ENCODE results near the gene CES4A. TPM values are rescaled to one million over a fixed set of nuclear protein-coding genes. Genes with fewer than 3 reads are reported as not detected.
A peak's percentile ranks its signal among the peaks of the same experiment; 100 is the strongest.

Gene CES4A
- polyA plus RNA-seq, 1 experiment, result 4.5 TPM

DNA sequence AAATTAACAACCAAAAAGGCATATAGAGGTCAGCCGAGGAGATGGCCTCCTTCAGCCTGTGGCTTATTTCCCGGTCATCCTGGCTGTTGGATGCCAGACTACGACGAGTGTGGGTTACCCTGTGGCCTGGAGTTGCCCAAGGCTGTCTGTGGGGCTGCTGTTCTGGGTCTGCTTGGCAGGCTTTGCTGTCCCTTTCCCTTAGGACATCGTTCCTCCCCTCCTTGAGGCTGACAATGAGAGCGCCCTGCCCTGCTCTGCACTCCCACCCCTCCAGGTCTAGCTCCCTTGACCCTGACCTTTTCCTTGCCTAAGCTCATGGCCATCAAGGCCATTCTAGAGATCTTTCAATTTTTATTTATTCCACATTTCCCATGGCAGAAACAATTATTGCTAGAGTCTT lies 38.7 kb downstream of the CES4A start:
- ChIA-PET POLR2A (no interaction called here), CTCF (interaction anchor here (1.0 to 5.8 kb wide), 5 partner anchors 10 to 128 kb away, joined by 3 to 26 read pairs (median 3); no protein-coding TSS in a partner anchor)
- Histone ChIP-seq H3K27me3 (ENCODE audit: control insufficient read depth, insufficient read depth, low read length) (no peaks in the 10 kb centered on the region), H3K36me3 (ENCODE audit: control insufficient read depth, insufficient read depth, low read length) (no peaks in the 10 kb centered on the region; the same call in 1 of the 2 replicates), H3K4me3 (ENCODE audit: low read depth, low read length) (no peak overlapping the region)
- no peak for DNase-seq (ENCODE audit: low read depth)
- TF ChIP-seq, protein P1, sequence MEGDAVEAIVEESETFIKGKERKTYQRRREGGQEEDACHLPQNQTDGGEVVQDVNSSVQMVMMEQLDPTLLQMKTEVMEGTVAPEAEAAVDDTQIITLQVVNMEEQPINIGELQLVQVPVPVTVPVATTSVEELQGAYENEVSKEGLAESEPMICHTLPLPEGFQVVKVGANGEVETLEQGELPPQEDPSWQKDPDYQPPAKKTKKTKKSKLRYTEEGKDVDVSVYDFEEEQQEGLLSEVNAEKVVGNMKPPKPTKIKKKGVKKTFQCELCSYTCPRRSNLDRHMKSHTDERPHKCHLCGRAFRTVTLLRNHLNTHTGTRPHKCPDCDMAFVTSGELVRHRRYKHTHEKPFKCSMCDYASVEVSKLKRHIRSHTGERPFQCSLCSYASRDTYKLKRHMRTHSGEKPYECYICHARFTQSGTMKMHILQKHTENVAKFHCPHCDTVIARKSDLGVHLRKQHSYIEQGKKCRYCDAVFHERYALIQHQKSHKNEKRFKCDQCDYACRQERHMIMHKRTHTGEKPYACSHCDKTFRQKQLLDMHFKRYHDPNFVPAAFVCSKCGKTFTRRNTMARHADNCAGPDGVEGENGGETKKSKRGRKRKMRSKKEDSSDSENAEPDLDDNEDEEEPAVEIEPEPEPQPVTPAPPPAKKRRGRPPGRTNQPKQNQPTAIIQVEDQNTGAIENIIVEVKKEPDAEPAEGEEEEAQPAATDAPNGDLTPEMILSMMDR (IDR thresholded peaks at IDR 0.05; ENCODE audit: insufficient read depth, low read depth, low read length), result no peak

DNA sequence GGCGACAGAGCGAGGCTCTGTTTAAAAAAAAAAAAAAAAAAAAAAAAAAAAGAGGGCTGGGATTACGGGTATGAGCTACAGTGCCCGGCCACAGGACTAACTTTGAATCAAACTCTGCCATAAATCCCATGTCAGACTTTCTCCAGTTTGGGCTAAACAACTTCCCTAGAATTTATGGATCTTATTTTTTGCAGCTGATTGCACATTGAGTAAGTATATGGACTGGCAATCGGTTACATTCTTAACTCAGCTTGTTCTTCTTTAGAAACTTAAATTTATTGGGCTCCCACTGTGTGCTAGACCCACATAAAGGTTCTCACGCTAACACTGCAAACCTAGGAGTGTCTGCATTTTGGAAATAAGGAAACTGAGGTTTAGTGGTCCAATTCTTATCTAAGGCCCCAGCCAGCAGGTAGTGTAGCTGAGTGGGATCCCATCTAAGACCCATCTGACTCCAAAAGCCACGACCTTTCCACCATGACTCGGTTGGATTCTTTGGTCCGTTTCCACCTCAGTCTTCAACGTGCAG lies 39.8 kb downstream of the CES4A start:
- no peaks in the 10 kb centered on the region for H3K27me3 ChIP-seq (ENCODE audit: control insufficient read depth, insufficient read depth, low read length)
- TF ChIP-seq, protein P1 (IDR thresholded peaks at IDR 0.05; ENCODE audit: insufficient read depth, low read depth, low read length), result no peak
- H3K4me3 ChIP-seq (ENCODE audit: low read depth, low read length), result peak overlapping the region; percentile 52
- ChIA-PET POLR2A (no interaction called here), CTCF (interaction anchor here (1.5 to 5.8 kb wide), 2 partner anchors 11 to 127 kb away, joined by 3 to 26 read pairs; no protein-coding TSS in a partner anchor)
- no peak for DNase-seq (ENCODE audit: low read depth)
- H3K36me3 ChIP-seq (ENCODE audit: control insufficient read depth, insufficient read depth, low read length), result no peaks in the 10 kb centered on the region; the same call in 1 of the 2 replicates

DNA sequence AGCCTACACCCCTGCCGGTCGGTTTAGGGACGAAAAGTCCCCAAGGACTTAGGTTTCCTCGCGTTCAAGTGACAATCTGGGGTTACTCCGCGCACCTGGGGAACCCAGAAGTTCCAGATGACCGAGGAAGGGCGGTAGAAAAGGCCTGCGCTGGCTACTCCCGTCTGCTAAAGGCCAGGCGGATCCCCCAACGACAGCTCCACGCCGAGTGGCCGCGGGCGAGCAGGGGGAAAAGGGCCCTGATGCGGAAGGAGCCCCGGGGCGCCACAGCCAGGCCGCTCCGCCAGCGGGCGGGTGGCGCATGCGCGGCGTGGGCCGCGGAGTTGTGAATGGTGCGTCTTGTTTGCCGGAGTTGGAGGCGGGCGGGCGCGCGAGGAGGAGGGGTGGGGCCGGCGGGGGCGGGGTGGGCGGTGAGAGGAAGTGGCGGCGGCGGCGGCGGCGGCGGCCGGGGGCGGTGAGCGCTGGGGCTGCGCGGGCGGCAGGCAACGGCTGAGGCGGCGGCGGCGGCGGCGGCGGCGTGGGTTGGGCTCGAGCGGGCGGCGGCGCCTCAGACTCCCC lies 40.4 kb downstream of the CES4A start, which contains the start of gene CBFB:
CBFB (plus strand) TSS at position 454 of the 558 bp plus-strand sequence. CDS start 259 bp downstream, outside the sequence.
- CTCF ChIA-PET, result interaction anchor here (1.3 to 5.8 kb wide), 2 partner anchors 11 to 71 kb away, joined by 3 to 26 read pairs; no protein-coding TSS in a partner anchor
- H3K4me3 ChIP-seq (ENCODE audit: low read depth, low read length), result peak within 1 kb of the TSS; percentile 81
- no peaks in the 10 kb centered on the region for H3K27me3 ChIP-seq (ENCODE audit: control insufficient read depth, insufficient read depth, low read length)
- H3K36me3 ChIP-seq (ENCODE audit: control insufficient read depth, insufficient read depth, low read length), result no peaks in the 10 kb centered on the region; the same call in 1 of the 2 replicates
- TF ChIP-seq, protein P1 (IDR thresholded peaks at IDR 0.05; ENCODE audit: insufficient read depth, low read depth, low read length), result 0 out of 2 replicates have a peak, but pooled peaks have one; percentile 10
- POLR2A ChIA-PET, result no interaction called here
- DNase-seq (ENCODE audit: low read depth), result peak; percentile 40

DNA sequence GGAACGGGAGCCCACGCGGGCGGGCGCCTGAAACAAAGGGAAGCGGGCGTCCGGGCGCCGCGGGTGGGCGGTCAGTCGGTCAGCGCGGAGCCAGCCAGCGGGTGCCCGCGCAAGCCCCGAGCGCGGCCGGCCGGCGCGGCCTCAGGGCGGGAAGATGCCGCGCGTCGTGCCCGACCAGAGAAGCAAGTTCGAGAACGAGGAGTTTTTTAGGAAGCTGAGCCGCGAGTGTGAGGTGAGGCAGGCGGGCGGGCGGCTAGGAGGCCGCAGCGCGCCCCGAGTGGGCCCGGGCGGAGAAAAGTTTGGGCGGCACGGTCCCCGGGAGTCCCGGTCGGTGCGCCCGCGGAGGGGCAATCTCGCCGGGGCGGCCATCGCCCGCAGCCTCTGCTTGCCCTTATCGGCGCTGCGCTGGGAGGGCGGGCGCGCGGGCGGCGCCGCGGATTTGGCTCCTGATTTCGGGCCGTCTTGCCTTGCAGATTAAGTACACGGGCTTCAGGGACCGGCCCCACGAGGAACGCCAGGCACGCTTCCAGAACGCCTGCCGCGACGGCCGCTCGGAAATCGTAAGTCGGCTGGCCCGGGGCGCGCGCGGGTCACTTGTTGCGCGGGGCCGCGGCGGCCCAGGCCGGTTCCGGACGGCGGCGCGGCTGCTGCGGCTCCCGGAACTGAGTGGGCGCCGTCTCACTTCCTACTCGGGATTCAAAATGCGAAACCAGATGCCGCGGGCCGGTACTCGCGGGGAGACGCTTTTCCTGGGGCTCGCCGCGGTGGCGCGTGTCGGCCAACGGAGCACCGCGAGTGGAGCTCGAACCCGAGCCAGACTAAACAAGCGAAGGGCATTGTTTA lies 41.1 kb downstream of the CES4A start:
- ChIA-PET CTCF (interaction anchor here (0.7 to 5.8 kb wide), 5 partner anchors 12 to 126 kb away, joined by 3 to 26 read pairs (median 4); no protein-coding TSS in a partner anchor), POLR2A (interaction anchor here (0.7 kb wide), 1 partner anchor 391 kb away, joined by 8 read pairs; no protein-coding TSS in a partner anchor)
- Histone ChIP-seq H3K27me3 (ENCODE audit: control insufficient read depth, insufficient read depth, low read length) (no peaks in the 10 kb centered on the region), H3K4me3 (ENCODE audit: low read depth, low read length) (peak overlapping the region; percentile 81), H3K36me3 (ENCODE audit: control insufficient read depth, insufficient read depth, low read length) (no peaks in the 10 kb centered on the region; the same call in 1 of the 2 replicates)
- no peak for DNase-seq (ENCODE audit: low read depth)
- TF ChIP-seq, protein P1 (IDR thresholded peaks at IDR 0.05; ENCODE audit: insufficient read depth, low read depth, low read length), result no peak
